SHP77 treated with DMSO at 0.1 percent for 48 hours (cell line): ENCODE measurements around the gene ERCC1.

Experiments
- DNase-seq: peaks from one replicate; lab custom pipeline; 2025; lab: John Stamatoyannopoulos, UW

ERCC1 gene

DNA sequence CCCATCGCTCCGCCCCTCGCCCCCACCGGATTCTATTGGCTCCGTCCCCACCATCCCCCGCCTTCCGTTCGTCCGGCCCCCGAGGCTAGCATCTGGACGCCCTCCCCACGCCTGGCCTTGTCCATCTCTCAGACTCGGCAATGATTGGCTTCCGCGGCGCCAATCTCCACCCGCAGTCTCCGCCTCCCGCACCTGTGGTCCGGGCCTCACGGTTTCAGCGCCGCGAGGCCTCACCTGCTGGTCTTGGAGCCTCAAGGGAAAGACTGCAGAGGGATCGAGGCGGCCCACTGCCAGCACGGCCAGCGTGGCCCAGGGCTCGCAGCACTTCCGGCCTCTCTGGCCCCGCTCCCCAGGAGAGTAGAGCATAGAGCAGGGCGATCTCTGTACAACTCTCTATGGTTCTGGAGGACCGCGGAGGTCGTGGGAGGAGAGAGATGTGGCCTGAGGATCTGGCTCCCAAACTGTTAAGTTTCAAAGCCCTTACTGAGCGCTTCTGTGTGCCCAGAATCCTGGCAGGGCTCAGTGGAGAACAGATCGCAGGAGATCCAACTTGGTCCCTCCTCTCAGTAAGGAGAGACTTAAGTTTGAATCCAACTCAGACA, at the start of gene ERCC1:
Gene ERCC1 (minus strand): TSS at position 329 of the 602 bp plus-strand sequence. CDS start 543 bp downstream, outside the sequence.
- peak; percentile 92 for DNase-seq

DNA sequence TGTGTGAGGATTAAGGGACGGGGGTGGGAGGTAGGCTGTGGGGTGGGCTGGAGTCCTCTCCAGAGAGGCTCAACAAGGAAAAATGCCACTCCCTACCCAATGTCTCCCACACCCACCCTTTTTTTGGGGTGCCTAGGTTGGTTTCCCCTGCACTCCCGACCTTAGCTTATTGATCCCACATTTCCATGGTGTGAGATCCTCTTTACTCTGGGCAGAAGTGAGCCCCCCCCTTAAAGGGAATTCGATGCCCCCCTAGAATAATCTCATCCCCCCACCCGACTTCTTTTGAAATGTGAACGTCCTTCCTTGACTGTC, 49.6 kb upstream of the ERCC1 start:
- no peak for DNase-seq

DNA sequence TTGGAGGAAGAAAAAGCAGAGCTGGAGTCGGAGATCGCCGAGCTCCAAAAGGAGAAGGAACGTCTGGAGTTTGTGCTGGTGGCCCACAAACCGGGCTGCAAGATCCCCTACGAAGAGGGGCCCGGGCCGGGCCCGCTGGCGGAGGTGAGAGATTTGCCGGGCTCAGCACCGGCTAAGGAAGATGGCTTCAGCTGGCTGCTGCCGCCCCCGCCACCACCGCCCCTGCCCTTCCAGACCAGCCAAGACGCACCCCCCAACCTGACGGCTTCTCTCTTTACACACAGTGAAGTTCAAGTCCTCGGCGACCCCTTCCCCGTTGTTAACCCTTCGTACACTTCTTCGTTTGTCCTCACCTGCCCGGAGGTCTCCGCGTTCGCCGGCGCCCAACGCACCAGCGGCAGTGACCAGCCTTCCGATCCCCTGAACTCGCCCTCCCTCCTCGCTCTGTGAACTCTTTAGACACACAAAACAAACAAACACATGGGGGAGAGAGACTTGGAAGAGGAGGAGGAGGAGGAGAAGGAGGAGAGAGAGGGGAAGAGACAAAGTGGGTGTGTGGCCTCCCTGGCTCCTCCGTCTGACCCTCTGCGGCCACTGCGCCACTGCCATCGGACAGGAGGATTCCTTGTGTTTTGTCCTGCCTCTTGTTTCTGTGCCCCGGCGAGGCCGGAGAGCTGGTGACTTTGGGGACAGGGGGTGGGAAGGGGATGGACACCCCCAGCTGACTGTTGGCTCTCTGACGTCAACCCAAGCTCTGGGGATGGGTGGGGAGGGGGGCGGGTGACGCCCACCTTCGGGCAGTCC, 49.0 kb upstream of the ERCC1 start:
- no peak for DNase-seq

DNA sequence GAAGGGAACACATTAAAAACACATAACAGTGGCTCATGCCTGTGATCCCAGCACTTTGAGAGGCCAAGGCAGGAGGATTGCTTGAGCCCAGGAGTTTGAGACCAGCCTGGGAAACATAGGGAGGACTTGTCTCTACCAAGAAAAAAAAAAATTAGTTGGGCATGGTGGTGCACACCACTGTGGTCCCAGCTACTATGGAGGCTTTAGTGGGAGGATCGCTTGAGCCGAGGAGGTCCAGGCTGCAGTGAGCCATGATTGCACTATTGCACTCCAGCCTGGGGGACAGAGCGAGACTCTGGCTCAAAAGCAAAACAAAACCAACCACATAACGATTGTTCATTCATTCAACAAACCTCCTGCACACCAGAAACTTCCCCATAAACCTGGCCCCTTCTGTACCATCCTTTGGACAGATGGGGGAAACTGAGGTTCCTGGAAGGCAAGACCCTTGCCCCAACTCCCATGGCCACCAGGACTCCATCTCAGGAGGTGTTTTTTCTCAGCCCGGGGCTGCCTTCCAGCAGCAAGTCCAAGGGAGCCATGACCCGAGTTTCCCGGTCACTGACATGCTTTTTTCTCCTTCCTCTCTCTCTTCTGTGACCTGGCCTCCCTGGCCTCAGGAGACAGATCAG, 48.3 kb upstream of the ERCC1 start:
- DNase-seq: no peak

DNA sequence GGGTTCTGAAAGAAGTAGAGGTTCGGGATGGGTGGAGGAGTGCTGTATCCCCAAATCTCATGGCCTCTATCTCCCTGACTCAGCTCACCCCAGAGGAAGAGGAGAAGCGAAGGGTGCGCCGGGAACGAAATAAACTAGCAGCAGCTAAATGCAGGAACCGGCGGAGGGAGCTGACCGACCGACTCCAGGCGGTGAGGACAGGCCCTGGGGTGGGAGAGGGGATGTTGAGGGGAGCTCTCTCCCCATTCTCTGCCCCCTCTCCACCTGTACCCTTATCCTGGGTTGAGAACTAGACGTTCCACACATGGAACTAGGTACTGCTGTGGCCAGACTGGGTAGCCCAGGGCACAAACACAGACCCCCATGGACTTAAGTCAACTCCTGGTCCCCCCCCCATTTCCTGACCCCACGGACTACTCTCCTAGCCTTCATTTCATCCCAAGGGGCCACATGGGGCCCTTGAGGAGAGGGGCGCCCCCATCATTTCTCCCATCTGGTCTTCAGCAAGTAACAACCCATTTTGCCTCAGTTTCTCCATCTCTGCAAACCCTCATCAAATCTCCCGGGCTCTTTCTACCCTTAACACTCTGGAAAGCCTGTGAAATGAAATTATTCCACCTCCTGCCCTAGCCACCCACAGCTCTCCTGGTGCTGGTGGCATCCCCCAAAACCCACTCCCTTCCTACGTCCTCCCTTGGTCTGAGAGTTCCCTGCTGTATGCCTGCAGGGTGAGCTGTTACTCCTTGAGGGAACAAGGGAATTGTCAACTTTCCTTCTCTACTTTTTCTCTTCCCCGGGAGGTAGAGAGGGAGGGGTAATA, 47.6 kb upstream of the ERCC1 start:
- DNase-seq: no peak

DNA sequence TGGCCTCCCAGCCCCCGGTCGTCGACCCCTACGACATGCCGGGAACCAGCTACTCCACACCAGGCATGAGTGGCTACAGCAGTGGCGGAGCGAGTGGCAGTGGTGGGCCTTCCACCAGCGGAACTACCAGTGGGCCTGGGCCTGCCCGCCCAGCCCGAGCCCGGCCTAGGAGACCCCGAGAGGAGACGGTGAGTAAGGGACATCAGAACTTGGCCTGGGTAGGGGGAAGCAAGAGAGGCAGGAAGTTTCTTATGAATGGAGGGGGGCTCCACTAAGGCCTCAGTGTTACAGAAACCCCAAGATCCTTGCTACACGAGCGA, 47.0 kb upstream of the ERCC1 start:
- no peak for DNase-seq

DNA sequence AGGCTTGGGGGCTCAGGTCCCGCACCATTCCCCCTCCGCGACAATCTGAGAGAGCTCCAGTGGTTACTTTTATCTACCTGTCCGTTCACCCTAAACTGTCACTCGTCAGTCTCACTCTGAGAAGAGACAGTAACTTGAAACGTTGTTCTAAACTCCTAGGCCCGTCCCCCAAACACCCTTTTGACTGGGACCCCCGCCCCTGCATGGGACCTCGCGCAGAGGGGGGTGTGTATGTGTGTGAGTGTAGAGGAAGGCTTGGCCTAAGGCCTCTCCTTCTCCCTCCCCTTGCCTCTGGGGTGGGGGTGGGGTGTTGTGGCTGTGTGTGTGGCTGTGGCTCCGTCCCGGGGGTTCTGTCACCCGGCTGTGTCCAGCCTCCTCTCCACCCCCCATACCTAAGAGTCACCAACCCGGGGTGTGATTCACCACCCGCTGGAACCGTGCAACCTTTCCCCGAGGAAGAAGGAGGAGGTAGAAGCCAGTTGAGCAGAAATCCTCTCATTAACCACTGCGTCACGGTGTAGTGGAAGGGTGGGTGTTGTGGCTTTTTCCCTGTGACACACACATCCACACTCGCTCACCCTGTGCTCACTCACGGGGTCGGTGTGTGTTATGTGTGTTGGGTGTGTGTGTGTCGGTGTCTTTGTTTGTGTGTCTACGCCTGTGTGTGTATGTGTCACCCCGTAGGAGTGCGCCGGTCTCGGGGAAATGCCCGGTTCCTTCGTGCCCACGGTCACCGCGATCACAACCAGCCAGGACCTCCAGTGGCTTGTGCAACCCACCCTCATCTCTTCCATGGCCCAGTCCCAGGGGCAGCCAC, 46.4 kb upstream of the ERCC1 start:
- no peak for DNase-seq

DNA sequence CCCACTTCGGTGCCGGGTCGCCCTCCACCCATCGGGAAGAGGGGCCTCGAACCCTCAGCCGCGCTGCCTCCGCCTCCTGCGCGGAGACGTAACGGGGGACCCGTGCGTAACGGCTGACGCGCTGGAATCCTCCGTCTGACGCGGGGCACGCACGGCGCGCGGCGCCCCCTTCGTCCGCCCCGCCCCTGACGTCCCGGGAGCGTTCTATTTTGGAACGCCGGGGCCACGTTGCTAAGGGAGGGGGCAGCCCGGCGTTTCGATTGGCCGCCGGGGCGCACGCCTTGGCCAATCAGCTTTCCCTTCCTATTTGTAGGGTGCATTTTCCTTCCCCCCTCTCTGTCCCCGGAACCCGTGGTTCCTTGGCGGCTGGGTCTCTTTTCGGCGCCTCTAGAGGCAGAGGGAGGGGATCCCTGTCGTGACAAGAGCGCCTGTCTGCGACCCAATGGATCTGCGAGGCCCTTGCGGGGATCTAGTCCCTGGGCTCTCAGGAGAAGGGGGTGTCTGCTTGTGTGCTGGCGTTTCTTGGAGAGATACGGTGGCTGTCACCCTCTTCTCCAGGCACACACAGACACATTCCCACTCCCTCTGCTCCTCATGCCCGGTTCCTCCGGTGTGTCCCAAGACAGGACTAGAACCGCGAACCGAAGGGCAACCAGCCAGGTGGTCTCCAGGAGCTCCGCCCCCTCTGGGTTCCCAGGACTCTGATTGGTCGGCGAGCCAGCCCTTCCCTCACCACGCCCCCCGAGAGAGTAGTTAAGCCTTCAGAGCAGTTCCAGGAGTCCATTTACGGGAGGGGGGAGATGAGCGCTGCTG, 45.6 kb upstream of the ERCC1 start:
- peak; percentile 80 for DNase-seq

DNA sequence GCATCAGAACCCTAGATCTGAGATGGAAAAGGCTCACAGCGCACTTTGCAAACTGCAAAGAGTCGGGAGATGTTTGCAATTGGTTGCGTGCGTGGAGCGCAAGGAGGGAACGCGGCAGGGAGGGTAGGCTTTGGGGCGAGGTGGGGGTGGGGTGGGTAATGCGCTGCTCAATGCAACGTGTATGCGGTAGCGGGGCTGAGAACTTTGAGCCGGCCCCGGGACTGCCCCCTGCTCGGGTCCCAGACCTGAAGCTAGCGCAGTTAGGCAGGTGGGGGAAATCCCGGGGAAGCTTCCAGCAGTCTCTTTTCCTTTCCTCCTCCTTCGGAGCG, 45.0 kb upstream of the ERCC1 start:
- DNase-seq: no peak

DNA sequence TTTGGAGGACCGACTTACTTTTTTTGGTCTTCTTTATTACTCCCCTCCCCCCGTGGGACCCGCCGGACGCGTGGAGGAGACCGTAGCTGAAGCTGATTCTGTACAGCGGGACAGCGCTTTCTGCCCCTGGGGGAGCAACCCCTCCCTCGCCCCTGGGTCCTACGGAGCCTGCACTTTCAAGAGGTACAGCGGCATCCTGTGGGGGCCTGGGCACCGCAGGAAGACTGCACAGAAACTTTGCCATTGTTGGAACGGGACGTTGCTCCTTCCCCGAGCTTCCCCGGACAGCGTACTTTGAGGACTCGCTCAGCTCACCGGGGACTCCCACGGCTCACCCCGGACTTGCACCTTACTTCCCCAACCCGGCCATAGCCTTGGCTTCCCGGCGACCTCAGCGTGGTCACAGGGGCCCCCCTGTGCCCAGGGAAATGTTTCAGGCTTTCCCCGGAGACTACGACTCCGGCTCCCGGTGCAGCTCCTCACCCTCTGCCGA, 44.5 kb upstream of the ERCC1 start:
- DNase-seq: no peak

DNA sequence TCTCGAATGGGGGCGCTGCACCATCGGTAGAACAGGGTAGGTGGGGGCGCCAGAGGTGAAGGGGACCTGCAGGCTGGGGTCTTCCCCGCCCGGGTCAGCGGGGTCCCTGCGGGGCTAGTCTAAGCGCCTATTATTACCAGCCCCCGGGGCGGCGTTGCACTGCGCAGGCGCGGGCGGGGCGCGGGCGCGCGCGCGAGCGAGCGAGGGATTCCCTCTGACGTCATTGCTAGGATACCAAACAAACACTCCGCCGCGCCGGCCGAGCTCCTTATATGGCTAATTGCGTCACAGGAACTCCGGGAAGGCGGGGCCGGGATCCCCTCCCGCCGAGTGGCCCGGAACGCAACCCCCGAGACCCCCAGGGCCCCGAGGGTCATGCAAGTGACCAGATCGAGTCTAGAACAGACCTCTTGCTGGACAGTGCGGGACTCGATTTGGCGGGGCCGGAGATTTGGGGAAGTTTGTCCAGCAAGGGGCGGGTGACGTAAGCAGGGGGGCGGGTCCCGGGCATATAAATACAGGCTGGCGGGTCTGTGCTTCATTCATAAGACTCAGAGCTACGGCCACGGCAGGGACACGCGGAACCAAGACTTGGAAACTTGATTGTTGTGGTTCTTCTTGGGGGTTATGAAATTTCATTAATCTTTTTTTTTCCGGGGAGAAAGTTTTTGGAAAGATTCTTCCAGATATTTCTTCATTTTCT, 43.9 kb upstream of the ERCC1 start, which contains the start of gene FOSB:
Gene FOSB (plus strand): TSS at position 541 of the 703 bp plus-strand sequence. CDS start 591 bp downstream, outside the sequence.
- DNase-seq: peak; percentile 43

DNA sequence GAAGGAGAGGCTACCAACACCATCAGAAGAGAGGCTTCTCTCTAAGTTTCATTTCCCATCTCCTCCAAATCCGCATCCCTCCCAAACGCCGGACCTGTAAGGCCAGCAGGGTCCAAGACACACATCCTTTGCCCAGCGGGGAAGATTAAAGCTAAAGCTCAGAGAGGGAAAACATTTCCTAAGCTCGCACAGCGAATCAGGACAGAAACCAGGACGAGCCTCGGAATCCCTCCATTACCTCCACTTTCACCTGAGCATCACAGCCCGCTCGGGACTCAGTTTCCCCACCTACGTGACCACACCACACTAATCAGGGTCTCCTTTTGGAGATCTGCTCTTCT, 43.4 kb upstream of the ERCC1 start:
- DNase-seq: no peak

DNA sequence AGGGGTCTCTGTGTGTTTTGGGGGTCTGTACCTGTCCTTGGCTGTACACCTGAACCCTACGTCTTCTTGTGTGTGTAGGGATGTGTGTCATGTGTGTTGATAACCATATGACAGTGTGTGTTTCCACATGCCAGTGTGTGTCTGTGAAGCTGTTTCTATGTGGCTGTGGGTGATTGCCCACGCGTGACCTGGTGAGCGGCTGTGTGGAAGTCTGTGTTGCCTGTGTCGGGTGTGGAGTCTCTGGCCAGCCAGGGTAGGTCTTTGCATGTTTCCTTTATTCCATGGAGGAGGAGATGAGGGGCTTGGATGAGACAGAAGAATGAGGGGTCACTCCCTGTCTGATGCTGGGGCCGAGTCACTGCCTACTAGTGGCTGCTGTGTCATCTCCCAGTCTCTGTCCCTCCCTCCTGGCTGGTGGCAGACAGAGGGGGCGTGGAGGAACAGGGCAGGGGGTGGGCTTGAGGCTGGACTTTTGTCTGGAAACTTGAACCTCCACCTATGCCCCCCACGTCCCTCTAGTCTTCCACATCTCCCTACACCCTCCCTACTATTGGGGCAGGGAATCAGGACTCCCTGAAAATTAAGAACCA, 41.2 kb upstream of the ERCC1 start:
- DNase-seq: no peak

DNA sequence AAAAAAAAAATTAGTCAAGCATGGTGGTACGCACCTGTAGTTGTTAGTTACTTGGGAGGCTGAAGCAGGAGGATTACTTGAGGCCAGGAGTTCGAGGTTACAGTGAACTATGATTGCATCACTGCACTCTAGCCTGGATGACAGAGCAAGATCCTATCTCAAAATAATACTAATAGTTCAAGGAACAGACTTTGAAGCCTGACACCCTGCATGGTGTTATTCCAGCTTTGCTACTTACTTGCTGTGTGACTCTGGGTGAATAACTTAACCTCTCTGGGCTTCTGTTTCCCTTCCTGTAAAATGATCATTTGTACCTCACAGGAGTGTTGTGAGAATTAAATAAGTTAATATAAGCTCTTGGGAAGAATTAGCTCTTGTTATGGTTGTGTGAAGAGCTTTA, 40.6 kb upstream of the ERCC1 start:
- DNase-seq: no peak

DNA sequence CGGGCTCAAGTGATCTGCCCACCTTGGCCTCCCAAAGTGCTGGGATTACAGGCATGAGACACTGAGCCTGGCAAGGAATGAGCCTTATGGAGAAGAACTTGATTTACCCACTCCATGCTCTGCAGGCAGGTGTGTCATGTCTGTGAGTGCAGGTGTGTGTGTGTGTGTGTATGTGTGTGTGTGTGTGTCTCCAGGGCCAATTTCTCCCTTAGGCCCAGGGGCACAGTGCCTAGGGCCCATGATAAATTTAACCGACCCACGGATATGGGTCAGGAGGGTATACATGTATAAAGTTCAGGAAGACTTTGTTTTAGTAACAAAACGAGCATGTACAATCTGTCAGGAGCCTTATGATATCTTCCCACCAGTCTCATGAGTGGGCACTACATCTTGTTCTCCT, 39.5 kb upstream of the ERCC1 start:
- no peak for DNase-seq

DNA sequence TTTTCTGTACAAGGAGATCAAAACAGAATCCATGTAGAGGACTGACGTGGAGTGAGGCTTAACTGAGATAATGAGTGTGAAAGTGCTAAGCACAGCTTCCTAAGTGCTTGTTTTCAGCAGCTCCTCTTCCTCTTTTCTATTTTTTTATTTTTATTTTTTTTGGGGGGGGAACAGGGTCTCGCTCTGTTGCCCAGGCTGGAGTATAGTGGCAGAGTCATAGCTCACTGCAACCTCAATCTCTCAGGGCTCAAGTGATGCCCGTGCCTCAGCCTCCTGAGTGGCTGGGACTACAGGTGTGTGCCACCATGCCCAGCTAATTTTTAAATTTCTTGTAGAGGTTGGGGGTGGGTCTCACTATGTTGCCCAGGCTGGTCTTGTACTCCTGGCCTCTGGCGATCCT, 38.5 kb upstream of the ERCC1 start:
- DNase-seq: no peak

DNA sequence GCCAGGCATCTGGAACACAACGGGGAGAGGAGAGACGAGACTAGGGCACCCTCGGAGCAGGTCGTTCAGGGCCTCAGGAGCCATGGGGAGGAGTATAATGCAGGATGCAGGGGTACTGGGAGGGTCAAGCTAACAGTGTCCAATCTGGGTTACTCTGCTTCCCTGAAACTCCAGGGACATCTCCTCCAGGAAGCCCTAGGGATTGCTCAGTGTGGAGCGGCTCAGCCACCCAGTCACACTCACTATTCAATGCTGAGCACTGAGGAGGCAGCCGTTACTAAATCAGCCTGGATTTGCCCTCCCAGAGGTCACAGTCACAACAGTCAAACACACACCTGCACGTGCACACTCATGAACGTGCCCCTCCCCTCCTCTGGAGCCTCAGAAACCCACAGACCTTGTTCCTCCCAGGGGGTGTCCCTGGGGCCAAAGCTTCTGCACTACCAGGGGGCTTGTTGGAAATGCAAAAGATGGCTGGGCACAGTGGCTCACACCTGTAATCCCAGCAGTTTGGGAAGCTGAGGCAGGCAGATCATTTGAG, 37.2 kb upstream of the ERCC1 start:
- DNase-seq: no peak

DNA sequence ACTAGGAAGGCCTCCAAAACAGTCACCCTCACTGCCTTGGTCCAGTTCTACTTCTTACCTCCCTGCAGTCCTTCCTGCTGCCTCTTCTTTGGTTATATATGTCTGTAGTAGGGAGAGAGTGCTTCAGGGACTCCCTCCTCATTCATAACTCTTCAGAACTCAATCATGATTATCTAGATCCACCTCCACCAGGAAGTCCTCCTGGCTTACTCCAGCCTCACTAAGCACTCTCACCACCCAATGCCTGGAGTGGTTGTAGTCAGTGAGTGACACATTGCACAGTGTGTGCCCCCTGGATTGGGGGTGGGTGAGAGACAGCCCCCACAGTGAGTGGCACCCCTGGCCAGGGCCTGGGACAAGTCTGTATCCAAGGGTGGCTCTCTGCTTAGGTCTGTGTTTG, 34.1 kb upstream of the ERCC1 start:
- no peak for DNase-seq

DNA sequence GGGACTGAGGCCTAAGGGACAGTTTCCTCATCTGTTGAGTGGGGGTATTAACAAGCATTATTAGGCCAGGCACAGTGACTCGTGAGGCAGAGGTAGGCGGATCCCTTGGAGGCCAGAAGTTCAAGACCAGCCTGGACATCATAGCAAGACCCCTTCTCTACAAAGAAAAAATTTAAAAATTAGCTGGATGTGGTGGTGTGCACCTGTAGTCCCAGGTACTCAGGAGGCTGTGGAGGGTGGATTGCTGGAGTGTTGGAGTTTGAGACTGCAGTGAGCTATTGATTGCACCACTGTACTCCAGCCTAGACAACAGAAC, 32.7 kb upstream of the ERCC1 start:
- DNase-seq: no peak
